BJ (cell line): ENCODE results near the gene SLIT3. TPM values are rescaled to one million over a fixed set of nuclear protein-coding genes. Genes with fewer than 3 reads are reported as not detected.

ENCODE experiments used
- CTCF ChIA-PET: fragments of 350-600 bp; formaldehyde crosslinking; extraction: SDS; loops from one replicate; lab custom pipeline; 2021; ENCODE audit warnings: antibody characterized with exemption, inconsistent platforms; lab: Yijun Ruan, JAX
- POLR2A ChIA-PET: fragments of 300-600 bp; sonication (Branson Sonifier 250); formaldehyde crosslinking; extraction: SDS; loops from one replicate; lab custom pipeline; 2021; ENCODE audit warnings: antibody characterized with exemption; lab: Charles Lee
- DNase-seq: peaks from one replicate; pipeline ENCODE4 v3.0.0-alpha.2; 2011; ENCODE audit warnings: low read depth
- H3K27me3 ChIP-seq: 2 replicates; pipeline ENCODE4 v1.6.0; 2011; ENCODE audit warnings: low read length; ENCODE audit not compliant: control insufficient read depth, insufficient read depth
- H3K36me3 ChIP-seq: 2 replicates; pipeline ENCODE4 v1.5.1; 2011; ENCODE audit warnings: low read length; ENCODE audit not compliant: control insufficient read depth, insufficient read depth
- H3K4me3 ChIP-seq: 2 replicates; pipeline ENCODE4 v1.5.1; 2011; ENCODE audit warnings: low read depth, mild to moderate bottlenecking, control low read depth, low read length
- CTCF ChIP-seq: IDR thresholded peaks from 2 replicates; pipeline ENCODE4 v1.5.1; 2011; ENCODE audit warnings: low read depth, mild to moderate bottlenecking, control low read depth, inconsistent platforms, low read length, moderate library complexity; ENCODE audit not compliant: insufficient read depth
- polyA plus RNA-seq: library from polyadenylated mRNA; depleted of rRNA; stranded (reverse); fragments of >200 nt; gene quantifications from 2 replicates; pipeline ENCODE4 v1.2.3, GENCODE V29; 2011

Gene SLIT3
- polyA plus RNA-seq, 1 experiment: 26.8 TPM

- Histone ChIP-seq H3K4me3 (no peak overlapping the region), H3K36me3 (no peaks in the 10 kb centered on the region), H3K27me3 (no peaks in the 10 kb centered on the region)
- ChIA-PET POLR2A (no interaction called here), CTCF (no interaction called here)
- no peak for TF ChIP-seq CTCF
- DNase-seq: no peak
Measured at GRCh38 chr5:168809218-168809617, 491.7 kb downstream of the SLIT3 start.

- TF ChIP-seq CTCF: no peak
- H3K27me3 ChIP-seq: no peaks in the 10 kb centered on the region
- no peak overlapping the region for H3K4me3 ChIP-seq
- CTCF ChIA-PET: no interaction called here
- 0 out of 2 replicates have a peak, but pooled peaks cover 1% of the 10 kb centered on the region for H3K36me3 ChIP-seq
- no peak for DNase-seq
- POLR2A ChIA-PET: no interaction called here
Measured at GRCh38 chr5:168808051-168808616, 492.8 kb downstream of the SLIT3 start.

GRCh38 chr5:168807287-168807686 is 493.7 kb downstream of the SLIT3 start:
- no peak overlapping the region for H3K4me3 ChIP-seq
- H3K36me3 ChIP-seq: 0 out of 2 replicates have a peak, but pooled peaks cover 1% of the 10 kb centered on the region
- DNase-seq: no peak
- no peak for TF ChIP-seq CTCF
- ChIA-PET CTCF (no interaction called here), POLR2A (interaction anchor here (0.7 kb wide), 1 partner anchor 129 kb away, joined by 3 read pairs; no protein-coding TSS in a partner anchor)
- H3K27me3 ChIP-seq: no peaks in the 10 kb centered on the region

DNA sequence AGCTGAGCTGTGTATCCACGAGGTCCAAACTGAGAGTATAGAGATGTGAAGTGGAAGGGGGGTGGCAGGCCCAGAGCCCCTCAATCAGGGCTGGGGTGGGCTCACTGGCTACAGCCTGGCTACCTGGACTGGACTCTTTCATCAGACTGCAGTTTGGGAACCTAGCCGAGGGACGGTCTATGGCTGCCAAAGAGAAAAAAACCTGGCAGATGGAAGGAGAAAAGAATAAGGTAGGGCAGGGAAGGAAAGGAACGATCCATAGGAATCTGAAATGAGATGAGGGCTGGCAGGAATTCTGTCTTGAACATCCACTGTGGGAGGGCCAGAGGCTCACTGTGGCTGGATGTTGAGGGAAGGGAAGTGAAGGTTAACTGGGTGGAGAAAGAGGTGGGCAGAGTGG is 497.4 kb downstream of the SLIT3 start:
- Histone ChIP-seq H3K27me3 (no peaks in the 10 kb centered on the region), H3K36me3 (0 out of 2 replicates have a peak, but pooled peaks cover 1% of the 10 kb centered on the region), H3K4me3 (no peak overlapping the region)
- POLR2A ChIA-PET: no interaction called here
- no peak for DNase-seq
- CTCF ChIA-PET: no interaction called here
- no peak for TF ChIP-seq CTCF

GRCh38 chr5:168802337-168802736 is 498.6 kb downstream of the SLIT3 start:
- no peak for DNase-seq
- ChIA-PET POLR2A (no interaction called here), CTCF (interaction anchor here (0.6 kb wide), 1 partner anchor 205 kb away, joined by 3 read pairs; no protein-coding TSS in a partner anchor)
- TF ChIP-seq CTCF: no peak
- Histone ChIP-seq H3K27me3 (no peaks in the 10 kb centered on the region), H3K4me3 (no peak overlapping the region), H3K36me3 (0 out of 2 replicates have a peak, but pooled peaks cover 1% of the 10 kb centered on the region)
